HG03039 (cell line): ENCODE measurements around the gene GRK5.

ENCODE experiments used
- ATAC-seq: cut with Tn5 transposase; IDR thresholded peaks from one replicate; pipeline ENCODE4 v1.9.1; 2021; ENCODE audit warnings: mild to moderate bottlenecking, moderate library complexity; ENCODE audit not compliant: unreplicated experiment

The GRK5 gene

DNA sequence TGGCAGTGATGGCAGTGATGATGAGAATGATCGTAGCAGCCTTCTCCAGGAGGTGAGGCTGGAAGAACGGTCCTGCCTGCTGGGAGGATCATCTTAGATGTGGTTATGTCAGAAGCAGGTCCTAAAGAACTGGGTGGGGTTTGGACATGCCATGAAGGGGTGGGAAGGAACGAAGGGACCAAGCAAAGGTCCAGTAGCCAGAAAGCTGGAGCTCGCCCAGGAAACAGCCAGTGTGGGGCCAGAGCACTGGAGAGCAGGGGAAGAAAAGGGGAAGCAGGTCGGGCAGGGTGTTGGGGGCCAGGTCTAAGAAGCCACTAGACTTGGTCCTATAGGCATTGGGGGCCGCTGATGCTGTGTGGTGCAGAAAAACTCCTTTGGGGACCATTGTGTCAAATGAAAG, 207.8 kb downstream of the GRK5 start:
- ATAC-seq = no peak

DNA sequence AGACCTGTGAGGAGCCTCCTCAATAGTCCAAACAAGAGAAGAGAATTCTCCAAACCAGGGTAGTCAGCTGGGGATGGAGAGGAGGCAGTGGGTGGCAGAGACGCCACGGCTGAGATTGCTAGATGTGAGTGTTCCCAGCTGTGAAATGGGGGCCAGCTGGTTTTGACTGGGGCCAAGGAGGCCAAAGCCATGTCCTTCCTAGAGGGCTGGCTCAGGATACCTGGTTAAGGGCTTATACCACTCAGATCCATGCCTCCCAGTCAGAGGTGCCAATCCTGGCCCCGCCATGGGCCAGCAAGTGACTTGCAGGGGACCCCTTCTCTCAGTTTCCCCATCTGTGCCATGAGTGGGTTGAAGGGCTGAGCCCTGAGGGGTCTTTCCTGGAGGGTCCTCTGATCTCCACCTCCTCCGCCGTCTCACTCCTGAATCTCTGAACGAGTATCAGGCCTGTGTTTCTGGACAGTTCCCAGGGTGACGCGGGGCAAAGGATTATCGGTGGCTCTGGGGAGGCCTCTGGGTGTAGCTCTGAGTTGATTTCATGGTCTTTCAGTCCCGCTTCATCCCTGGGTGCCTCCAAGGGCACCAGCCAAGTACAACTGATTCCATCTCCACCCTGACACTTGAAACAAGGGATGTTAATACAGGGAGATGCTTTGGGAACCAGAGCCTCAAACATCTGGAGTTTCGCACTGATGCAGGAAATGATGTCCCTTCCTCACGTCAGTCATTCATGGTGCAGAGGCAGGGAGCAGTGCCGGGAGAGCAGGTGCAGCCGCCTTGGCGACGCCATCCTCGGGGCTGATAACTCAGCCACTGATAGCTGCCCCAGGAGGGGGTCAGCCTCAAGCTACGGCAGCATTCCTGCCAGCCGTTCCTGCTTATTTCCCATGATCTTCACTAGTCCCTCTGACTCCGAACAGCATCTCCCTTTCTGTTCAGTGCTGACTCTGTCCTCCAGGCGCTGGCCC, 208.4 kb downstream of the GRK5 start:
- ATAC-seq = no peak

DNA sequence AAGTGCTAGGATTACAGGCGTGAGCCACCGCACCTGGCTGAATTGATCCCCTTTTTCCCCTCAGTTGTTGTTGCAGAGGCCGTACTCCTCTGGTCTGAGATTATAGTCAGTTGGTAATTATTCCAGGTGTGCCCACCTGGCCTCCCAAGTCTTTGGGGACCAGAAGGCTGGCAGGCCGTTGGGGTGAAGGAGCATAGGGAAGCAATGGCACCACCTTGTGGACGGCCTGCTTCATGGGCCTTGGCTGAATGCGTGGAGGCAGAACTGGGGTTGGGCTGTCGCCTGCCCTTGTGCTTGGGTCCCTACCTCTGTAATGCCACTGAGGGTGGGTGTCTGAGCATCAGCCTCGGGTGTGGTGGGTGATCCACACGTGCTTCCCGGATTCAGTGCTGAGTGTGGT, 209.5 kb downstream of the GRK5 start:
- ATAC-seq = no peak

DNA sequence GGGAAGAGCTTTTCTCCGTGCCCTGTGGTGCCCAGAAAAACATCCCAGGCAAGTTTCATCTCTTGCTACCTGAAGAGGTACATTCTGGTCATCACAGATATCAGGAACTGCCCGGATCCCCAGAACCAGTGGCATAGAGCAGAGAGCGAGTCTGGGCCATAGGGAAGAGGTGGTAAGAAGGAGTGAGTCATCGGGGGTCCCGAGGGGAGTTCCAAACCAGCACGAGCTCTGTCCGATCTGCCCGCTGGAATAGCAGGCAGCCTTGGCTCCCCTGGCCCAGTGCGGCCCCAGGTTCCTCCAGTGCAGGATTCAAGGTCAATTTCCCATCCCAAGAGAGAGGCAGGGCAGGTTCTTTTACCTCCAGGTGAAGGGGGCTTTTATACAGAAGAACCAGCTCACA, 210.5 kb downstream of the GRK5 start:
- no peak for ATAC-seq

DNA sequence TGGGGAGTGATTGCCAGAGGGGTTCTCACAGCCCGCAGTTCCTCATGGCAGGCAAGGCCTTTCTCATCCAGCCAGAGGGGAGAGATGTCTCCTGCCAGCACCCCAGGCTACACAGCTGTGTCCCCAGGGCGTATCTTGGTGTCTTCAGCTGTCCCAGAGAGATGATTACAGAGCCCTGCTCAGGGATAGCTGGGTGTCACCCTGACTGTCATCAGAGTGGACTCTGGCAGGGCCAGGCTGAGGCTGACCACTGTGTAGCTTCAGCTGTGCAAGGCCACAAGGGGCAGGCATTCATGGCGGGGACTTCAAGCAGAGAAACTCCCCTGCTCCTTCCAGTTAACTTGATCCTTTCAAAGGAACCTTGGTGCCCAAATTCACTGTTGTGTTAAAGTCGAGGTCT, 211.0 kb downstream of the GRK5 start:
- no peak for ATAC-seq

DNA sequence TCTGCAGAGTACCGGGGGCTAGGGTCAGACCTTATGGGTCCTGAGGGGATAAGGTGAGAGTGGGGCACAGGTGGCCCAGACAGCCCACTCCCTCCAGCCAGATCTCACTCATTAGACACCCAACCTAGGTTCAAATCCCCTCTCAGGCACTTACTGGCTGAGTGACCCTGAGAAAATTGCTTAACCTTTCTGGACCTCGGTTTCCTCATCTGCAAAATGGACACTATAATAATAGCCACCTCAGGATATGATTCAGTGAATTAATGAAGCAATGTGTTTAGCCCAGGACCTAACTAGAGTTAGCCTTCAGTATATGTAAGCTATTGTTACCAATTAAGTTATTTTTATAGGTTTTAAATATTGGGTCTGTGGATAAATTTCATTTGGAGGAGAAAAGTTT, 212.6 kb downstream of the GRK5 start:
- no peak for ATAC-seq

DNA sequence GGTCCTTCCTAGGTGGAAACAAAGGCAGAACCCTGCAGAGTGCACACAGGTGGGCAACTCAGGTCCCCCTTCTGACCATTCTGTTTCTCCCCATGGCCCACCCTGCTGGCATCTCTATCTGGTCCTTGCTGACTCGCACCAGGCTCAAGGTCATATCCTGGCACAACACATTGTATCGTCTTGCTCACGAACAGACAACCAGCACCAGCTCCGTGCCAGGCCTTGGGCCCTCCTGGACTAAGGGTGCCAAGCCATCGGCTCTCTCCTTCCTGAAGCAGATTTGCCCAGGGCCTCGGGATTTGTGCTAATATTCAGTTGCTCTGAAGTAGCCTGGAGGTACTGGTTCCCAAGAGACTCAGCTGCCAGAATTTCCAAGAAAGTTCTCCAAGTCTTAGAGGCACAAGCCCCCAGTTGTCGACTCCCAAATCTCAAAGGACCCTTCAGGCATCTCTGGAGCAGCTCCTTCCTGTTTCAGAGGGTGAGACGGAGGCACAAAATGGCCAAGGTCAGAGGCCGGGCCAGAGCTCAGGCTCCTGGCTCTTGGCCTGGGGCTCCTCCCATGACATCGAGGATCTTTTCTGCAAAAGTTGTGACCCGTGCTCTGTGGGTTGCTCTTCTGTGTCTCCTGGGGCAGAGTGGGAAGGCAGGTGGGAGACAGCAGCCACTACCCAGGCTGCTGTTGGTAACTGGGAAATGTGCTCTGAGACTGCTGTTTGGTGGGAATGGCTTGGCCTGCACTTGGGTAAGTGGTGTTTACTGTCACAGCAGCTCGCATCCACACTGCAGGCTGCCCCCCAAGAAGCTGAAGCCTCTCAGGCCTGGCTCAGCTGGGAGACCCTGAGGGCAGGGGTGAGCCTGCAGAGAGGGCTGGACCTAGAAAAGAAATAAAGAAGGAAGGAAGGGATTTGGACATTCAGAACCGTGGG, 213.8 kb downstream of the GRK5 start:
- ATAC-seq = no peak

DNA sequence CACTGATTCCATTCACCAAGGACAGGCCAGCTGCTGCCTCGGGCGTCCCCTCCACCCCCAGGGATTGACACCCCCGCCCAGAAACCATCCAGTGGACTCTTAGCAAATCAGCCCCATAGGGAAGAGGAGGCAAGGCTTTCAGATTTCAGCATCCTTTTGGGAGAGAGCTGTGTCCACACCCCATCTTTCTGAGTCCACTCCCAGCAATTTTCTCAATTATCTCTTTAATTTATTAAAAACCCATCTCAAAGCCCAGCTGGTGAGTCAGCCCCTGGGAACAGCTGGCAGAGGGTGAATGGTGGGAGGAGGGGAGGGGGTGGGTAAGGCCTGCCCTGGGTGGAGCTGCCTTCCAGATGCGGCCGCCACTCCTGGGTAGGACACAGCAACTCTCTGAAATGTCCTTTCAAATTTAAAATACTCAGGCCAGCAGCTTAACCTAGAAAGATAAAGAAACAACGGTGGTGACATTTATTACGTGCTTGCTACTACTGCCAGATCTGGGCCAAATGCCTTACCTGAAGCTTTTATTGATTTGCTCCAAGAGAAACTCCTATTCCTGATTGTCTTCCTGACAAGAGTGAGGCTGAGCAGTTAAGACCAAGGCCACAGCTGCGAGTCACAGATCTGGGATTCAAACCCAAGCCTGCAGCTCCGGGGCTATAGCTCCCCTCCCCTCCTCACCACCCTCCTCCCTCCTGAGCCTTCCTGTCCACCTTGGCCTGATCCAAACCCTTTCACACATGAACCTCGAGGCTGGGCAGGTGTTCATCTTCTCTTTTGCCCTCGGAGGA, 214.7 kb downstream of the GRK5 start:
- ATAC-seq = no peak

DNA sequence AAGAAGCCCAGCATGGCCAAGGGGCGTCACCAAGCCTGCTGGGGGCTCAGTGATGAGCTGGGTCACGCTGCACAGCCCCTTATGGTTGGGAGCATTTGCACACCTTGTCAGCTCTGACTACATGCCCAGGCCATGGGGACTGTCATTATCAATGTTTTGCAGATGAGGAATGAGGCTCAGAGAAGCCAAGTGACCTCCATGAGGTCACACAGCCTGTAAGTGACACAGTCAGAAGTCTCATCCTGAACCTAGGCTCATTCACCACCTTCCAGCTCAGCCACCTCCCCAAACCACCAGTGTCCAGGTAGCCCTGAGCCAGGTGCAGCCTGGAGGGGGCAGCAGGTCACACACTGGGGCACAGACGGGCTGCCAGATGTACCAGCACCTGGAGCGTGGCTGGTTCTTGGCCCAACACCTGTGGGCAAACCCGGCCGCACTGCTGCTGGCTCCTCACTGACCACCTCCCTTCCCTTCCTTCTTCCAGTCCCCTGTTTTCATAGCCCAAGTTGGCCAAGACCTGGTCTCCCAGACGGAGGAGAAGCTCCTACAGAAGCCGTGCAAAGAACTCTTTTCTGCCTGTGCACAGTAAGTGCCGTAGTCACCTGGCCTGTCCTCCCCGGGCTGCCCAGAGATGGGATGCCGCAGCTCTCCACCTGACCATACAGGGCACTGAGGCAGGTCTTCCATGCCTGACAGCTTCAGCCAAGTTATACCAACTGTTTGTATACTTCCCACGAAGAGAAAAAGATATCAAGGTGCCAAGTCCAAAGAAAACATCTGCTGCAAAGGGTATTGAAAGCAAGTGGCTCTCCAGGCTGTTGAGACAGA, 215.5 kb downstream of the GRK5 start:
- ATAC-seq = no peak

DNA sequence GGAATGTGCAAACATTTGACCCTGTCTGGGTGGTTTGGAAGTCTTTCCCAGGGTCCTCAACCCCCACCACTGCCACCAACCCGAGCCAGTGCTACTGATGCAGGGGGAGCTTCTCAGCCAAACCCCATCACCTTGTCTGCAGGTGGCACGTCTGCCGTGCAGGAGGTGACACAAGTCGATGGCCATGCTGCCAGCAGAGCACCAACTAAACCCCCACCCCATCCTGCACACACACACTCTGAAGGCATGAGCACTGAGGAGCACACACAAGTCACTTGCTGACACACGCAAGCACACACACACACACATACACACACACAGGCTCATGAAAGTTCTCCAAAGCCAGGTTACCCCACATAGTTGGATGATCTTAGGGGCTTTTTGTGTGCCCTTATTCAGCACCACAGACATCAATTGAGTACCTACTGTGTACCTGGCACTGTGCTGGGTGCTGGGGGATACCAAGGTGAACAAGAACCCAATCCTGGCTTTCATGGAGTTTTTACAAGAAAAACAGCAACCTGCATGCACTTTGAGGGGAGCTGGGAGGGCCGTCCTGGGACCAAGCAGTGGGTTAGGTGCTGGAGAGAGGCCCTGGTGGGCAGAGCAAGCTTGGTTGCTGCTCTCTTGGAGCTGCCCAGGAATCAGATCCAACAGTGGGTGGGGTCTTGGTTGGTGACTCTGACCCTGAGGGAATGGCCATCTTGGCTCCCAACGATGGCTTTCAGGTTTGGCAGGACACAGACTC, 216.3 kb downstream of the GRK5 start:
- ATAC-seq = no peak

DNA sequence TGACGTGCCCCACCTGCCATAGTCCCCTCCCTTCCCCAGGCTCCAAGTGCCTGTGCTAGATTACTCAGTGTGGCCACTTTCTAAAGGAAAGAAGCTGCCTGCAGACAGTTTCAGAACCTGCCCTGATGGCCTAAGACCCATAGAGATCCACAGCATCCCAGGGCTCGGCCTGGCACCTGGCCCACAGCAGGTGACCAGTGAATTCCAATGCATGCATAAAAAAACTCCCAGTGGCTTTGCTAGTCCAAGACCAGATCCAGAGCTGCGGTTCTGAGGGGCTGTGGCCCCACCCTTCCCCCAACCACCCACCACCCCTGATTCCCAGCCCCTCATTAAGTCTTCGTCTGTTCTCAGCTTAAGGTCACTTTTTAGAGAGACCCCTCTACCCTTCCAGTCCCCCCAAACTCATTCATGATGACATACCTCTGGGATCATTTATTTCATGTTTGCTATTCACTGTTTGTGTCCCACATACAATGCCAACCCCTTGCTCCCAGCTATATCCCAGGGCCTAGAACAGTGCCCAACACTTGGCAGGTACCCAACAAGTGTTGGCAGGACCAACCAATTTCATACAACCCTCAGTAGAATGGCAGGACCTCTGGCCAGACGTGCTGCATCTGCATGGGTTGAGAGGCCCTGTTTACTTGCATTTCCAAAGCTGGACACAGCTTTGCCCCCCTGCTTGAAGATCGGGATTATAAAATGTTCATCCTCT, 217.0 kb downstream of the GRK5 start:
- ATAC-seq = no peak

DNA sequence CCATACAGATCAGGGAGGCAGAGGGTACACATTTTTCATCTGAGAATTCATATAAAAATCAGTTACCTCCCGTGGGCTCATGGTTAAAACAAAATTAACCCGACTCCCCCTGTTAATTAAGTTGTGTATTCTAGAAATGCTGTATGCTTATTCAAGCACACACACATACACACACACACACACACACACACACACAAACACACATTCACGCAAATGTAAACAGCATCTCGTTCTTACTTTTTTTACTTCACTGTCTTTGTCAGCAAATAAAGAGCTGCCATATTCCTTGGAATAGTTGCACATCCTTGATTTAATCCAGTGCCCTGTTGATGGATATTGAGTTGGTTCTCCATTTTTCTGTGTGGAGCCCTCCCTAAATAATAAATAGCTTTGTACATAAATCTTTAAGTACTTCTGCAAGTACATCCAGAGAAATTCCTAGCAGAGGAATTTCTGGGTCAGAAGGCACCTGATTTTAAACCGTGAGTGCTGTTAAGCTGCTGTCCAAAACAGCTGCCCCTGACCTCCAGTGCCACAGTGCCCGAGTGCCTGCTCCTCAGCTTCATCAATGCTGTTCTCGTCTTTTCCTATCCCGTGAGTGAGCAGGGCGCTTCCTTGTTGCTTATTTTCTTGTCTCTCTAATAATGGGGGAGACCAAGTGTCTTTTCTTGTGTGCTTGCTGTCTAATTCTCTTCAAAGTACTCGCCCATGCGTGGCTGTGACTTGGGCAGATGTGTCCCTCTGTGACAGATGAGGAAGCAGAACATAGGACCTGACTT, 217.9 kb downstream of the GRK5 start:
- ATAC-seq = no peak

DNA sequence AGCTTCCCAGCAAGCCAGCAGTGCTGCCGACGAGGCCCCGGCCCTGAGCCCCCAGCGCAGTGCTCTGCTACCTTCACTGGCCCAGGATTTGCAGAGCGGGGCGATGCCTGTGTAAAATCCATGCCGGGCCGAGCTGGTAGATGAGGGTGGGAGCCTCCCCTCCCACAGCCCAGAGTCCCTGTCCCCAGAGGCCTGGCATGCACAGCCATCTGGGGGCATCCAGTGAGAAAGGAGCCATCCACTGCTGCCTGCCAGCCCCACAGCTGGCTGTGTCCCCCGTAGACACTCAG, 218.5 kb downstream of the GRK5 start:
- no peak for ATAC-seq

DNA sequence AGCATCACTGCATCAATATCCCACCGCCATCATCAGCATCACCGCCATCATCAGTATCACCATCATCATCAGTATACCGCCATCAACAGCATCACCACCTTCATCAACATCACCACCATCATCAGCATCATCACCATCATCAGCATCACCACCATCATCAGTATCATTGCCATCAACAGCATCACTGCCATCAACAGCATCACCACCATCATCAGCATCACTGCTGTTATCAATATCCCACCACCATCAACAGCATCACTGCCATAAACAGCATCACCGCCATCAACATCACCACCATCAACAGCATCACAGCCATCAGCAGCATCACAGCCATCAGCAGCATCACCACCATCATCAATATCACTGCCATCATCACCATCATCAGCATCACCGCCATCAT, 219.3 kb downstream of the GRK5 start:
- ATAC-seq = no peak

DNA sequence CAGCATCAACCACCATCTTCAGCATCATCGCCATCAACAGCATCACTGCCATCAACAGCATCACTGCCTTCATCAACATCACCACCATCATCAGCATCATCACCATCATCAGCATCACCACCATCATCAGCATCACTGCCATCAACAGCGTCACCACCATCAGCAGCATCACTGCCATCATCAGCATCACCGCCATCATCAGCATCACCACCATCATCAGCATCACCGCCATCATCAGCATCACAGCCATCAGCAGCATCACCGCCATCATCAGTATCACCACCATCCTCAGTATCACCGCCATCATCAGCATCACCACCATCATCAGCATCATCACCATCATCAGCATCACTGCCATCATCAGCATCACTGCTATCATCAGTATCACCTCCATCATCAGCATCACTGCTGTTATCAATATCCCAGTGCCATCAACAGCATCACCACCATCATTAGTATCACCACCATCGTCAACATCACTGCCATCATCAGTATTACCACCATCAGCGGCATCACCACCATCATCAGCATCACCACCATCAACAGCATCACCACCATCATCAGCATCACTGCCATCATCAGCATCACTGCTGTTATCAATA, 220.0 kb downstream of the GRK5 start:
- ATAC-seq = no peak

DNA sequence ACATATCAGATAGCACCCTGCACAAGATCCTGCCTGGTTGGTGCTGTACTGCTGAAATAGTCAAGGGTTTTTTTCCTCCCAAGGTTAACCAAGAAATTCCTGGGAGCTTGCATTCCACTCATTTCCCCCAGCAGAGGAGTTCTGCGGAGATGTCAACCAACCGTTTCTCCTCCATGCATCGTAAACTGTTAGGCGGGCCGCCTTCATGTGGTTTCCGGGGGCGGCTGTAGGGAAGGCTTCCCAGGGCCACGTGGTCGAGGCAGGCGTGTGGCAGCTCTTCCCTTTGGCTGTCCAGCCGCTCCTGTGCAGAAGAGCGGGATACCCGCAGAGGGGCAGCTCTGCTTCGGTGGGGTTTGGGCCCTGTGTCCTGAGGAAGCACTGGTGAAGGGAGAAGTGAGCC, 221.4 kb downstream of the GRK5 start:
- no peak for ATAC-seq

DNA sequence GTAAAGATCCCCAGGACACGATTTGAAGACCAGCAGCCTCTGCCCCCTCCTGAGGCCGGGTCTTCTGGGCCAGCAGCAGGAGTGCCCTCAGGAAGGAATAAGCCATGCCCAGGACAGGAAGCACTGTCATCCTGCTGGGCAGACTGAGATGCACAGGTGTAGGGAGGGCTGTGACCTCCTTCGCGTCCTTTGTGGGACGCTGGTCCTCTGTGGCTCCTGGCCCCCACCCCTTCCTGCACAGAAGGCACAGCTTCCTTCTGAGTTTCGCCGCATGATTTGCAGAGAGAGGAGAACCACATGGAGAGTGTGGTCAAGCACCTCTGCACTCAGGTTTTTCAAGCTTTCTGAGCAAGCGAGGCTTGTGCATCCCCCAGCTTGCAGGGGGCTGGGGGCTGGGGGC, 222.4 kb downstream of the GRK5 start:
- ATAC-seq = no peak
